ENCODE measurements around the gene ELMO1. TPM values are rescaled to one million over a fixed set of nuclear protein-coding genes. Genes with fewer than 3 reads are reported as not detected.
A peak's percentile ranks its signal among the peaks of the same experiment; 100 is the strongest.

Gene ELMO1
- total and polyA plus RNA-seq, 10 donors = 26.0 to 494 (median 201) TPM

DNA sequence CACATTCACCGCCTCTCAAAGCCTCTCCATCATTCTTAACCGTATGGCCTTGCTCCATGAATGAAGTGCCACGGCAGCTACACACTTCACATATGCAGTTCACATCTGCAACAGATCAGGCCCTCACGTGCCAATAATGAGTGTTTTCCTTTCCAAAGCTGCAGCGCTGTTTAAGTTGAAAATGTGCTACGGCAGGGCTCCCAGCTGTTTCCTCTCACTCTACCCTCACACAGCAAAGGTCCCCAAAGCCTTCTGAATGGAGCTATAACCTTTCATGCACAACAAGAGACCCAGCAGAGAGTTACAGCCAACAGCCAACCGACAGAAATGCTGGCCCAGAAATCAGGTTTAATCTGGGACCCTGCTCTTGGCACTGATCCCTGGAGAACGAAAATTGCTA lies 236.1 kb downstream of the ELMO1 start:
- 33 to 41% (median 37%) methylated on average over 8 of the region's 8 CpGs for whole genome bisulfite sequencing, 5 donors
- DNase-seq = no peak

GRCh38 chr7:37212051-37212450 lies 236.6 kb downstream of the ELMO1 start:
- H3K36me3 ChIP-seq = peaks cover 0 to 90% (median 31%) of the 10 kb centered on the region in 6 donors
- peaks cover 6 to 61% (median 34%) of the 10 kb centered on the region in 6 donors for H3K4me1 ChIP-seq
- no peaks in the 10 kb centered on the region for H3K9me3 ChIP-seq
- TF ChIP-seq POLR2AphosphoS5 (IDR thresholded peaks at IDR 0.05) (no peak), POLR2A (IDR thresholded peaks at IDR 0.05) (no peak)
- no peak overlapping the region for H3K4me3 ChIP-seq
- intact Hi-C loops (cut with DNase I; ENCODE audit: low total_unique reads) = no loop called here
- DNase-seq = no peak
- H3K27ac ChIP-seq = peak overlapping the region in 2 of 8 donors; percentile 24 to 28
- no peaks in the 10 kb centered on the region for H3K27me3 ChIP-seq (replicated peaks in 1 of 7)

More for the DNA sequence above, 236.1 kb downstream of the ELMO1 start:
- intact Hi-C loops (cut with DNase I; ENCODE audit: low total_unique reads) = no loop called here
- Histone ChIP-seq H3K27ac (peak overlapping the region in 3 of 8 donors; percentile 12 to 49 (median 28)), H3K4me3 (no peak overlapping the region), H3K36me3 (peaks cover 0 to 87% (median 32%) of the 10 kb centered on the region in 6 donors), H3K9me3 (no peaks in the 10 kb centered on the region), H3K27me3 (replicated peaks in 1 of 7) (no peaks in the 10 kb centered on the region), H3K4me1 (peaks cover 6 to 65% (median 34%) of the 10 kb centered on the region in 6 donors)
- TF ChIP-seq POLR2AphosphoS5 (IDR thresholded peaks at IDR 0.05) (peak in 1 of 3 donors; percentile 41), CTCF (IDR thresholded peaks at IDR 0.05 in 8 of 11, conservative IDR thresholded peaks at IDR 0.05 in 3 of 11) (no peak)

DNA sequence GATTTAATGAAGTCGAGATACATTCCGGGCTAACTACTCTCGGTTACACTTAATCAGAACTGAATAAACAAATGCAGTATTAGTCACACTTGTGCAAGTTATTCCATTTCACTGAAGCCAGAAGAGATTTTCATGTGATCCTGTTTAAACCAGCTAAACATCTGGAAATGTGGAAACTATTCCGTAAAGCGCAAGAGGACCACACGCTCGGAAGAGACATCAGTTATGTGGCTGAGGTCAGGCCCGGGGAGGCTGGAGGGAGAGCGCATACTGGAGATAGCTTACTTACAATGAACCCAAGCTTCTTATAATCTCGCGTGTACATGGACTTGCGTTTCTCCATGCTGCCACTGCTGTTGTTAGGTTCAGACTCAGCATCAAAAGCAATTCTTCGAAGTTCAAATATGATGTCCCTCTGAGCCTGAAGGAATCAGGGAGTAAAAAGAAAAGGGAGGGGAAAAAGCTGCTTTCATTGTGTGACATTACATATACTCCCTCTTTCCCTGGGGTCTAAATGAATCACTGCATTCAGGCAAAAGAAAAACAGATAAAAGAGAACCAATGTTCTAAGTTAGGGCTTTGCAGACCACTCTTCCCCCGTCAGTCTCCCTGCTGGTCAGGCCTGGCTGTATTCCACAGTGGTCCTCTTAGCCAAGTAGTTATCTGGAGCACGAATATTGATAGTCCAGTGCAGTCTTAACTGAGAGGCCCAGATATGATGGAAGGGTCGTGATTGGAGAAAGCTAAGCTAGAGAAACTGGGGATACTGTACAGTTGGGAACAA lies 237.4 kb downstream of the ELMO1 start:
- H3K9me3 ChIP-seq = no peaks in the 10 kb centered on the region
- no peak overlapping the region for H3K4me3 ChIP-seq
- H3K4me1 ChIP-seq = peaks cover 6 to 53% (median 33%) of the 10 kb centered on the region in 6 donors
- WGBS, 5 donors = 77 to 93% (median 91%) methylated on average over 16 of the region's 16 CpGs
- no peaks in the 10 kb centered on the region for H3K27me3 ChIP-seq (replicated peaks in 1 of 7)
- no peak for DNase-seq
- peaks cover 0 to 92% (median 31%) of the 10 kb centered on the region in 6 donors for H3K36me3 ChIP-seq
- TF ChIP-seq CTCF (IDR thresholded peaks at IDR 0.05 in 8 of 11, conservative IDR thresholded peaks at IDR 0.05 in 3 of 11) (no peak), POLR2AphosphoS5 (IDR thresholded peaks at IDR 0.05) (no peak), POLR2A (IDR thresholded peaks at IDR 0.05) (no peak)
- intact Hi-C loops (cut with DNase I; ENCODE audit: low total_unique reads) = no loop called here
- H3K27ac ChIP-seq = peak overlapping the region in 2 of 8 donors; percentile 24 to 28

GRCh38 chr7:37209195-37209594 lies 239.5 kb downstream of the ELMO1 start:
- intact Hi-C loops (cut with DNase I; ENCODE audit: low total_unique reads) = loop anchor here (2.0 kb wide), 1 partner anchor 624 kb away; no protein-coding TSS in a partner anchor
- Histone ChIP-seq H3K9me3 (no peaks in the 10 kb centered on the region), H3K4me1 (peaks cover 6 to 50% (median 31%) of the 10 kb centered on the region in 6 donors), H3K27ac (peak overlapping the region in 7 of 8 donors; percentile 2 to 67 (median 56)), H3K36me3 (peaks cover 0 to 95% (median 37%) of the 10 kb centered on the region in 6 donors), H3K4me3 (no peak overlapping the region), H3K27me3 (replicated peaks in 1 of 7) (no peaks in the 10 kb centered on the region)
- TF ChIP-seq POLR2AphosphoS5 (IDR thresholded peaks at IDR 0.05) (no peak), POLR2A (IDR thresholded peaks at IDR 0.05) (no peak), CTCF (IDR thresholded peaks at IDR 0.05 in 8 of 11, conservative IDR thresholded peaks at IDR 0.05 in 3 of 11) (no peak)
- WGBS, 5 donors = 83 to 89% (median 88%) methylated on average over 3 of the region's 3 CpGs
- DNase-seq = no peak

All from spleen (tissue), 11 donors.